Caki2 (cell line): Measurements from ENCODE around the gene METTL8. TPM values are rescaled to one million over a fixed set of nuclear protein-coding genes. Genes with fewer than 3 reads are reported as not detected.
A peak's percentile ranks its signal among the peaks of the same experiment; 100 is the strongest.
"Not testable (repeated sequence)": the region's sequence is repeated elsewhere in the genome, so short reads cannot be mapped to it uniquely, and the experiment has no call there.

Experiments used
- DNase-seq: peaks from one replicate; pipeline ENCODE4 v3.0.0-alpha.2; 2015; ENCODE audit warnings: low read depth
- in situ Hi-C: cut with HindIII; loops from 2 replicates; pipeline ENCODE4 v1.10.0; 2016; ENCODE audit warnings: low sequenced_read_pairs, low pct_unique_long_range_greater_than_20kb, mixed read lengths
- total RNA-seq: library from RNA; depleted of rRNA; stranded (reverse); fragments of >200 nt; shearing (Covaris generic); gene quantifications from 2 replicates; pipeline ENCODE4 v1.2.3, GENCODE V29; 2014; ENCODE audit warnings: low replicate concordance

METTL8 gene
- total RNA-seq, 1 experiment from 2014 or later = 28.5 TPM

GRCh38 chr2:171432206-171432968 is 1.4 kb downstream of the METTL8 start:
- no peak for DNase-seq
- in situ Hi-C loops = no loop called here

- in situ Hi-C loops = no loop called here
- DNase-seq = no peak
These were observed 2.1 kb downstream of the METTL8 start for GRCh38 chr2:171431677-171432167.

GRCh38 chr2:171430516-171431410 is 3.0 kb downstream of the METTL8 start:
- in situ Hi-C loops = no loop called here
- DNase-seq = no peak

- DNase-seq, in situ Hi-C loops: not testable (repeated sequence)
These were observed 10.9 kb downstream of the METTL8 start for GRCh38 chr2:171422710-171423495.

- DNase-seq = no peak
- in situ Hi-C loops = no loop called here
These were observed 12.8 kb downstream of the METTL8 start for GRCh38 chr2:171420728-171421563.

GRCh38 chr2:171419333-171419732 is 14.5 kb downstream of the METTL8 start:
- in situ Hi-C loops = no loop called here
- DNase-seq = no peak

- in situ Hi-C loops = no loop called here
- DNase-seq = peak; percentile 95
These were observed 17.5 kb downstream of the METTL8 start for GRCh38 chr2:171416009-171416926.

GRCh38 chr2:171414645-171415044 is 19.1 kb downstream of the METTL8 start:
- in situ Hi-C loops, DNase-seq: not testable (repeated sequence)

- in situ Hi-C loops = no loop called here
- no peak for DNase-seq
These were observed 21.1 kb downstream of the METTL8 start for GRCh38 chr2:171412571-171413175.

GRCh38 chr2:171411791-171412483 is 21.9 kb downstream of the METTL8 start:
- no peak for DNase-seq

GRCh38 chr2:171411214-171411613 is 22.6 kb downstream of the METTL8 start:
- in situ Hi-C loops = no loop called here
- DNase-seq = no peak

More at GRCh38 chr2:171411791-171412483, 21.9 kb downstream of the METTL8 start:
- in situ Hi-C loops = no loop called here

- no peak for DNase-seq
- in situ Hi-C loops = no loop called here
These were observed 23.2 kb downstream of the METTL8 start for GRCh38 chr2:171410624-171411023.

- in situ Hi-C loops = no loop called here
- no peak for DNase-seq
These were observed 23.7 kb downstream of the METTL8 start for GRCh38 chr2:171410101-171410500.

- DNase-seq = no peak
These were observed 24.3 kb downstream of the METTL8 start for GRCh38 chr2:171409436-171409971.

GRCh38 chr2:171407676-171408044 is 26.1 kb downstream of the METTL8 start:
- in situ Hi-C loops = no loop called here
- no peak for DNase-seq

More at GRCh38 chr2:171409436-171409971, 24.3 kb downstream of the METTL8 start:
- in situ Hi-C loops = no loop called here
